Parathyroid adenoma (tissue), 2 donors: Measurements from ENCODE around the gene POLR3GL.
A peak's percentile ranks its signal among the peaks of the same experiment; 100 is the strongest.

Source experiments
- H2AFZ ChIP-seq: fragments of 300-600 bp; sonication (generic); one replicate; pipeline ENCODE4 v1.7.0; 2017; ENCODE audit warnings: antibody characterized with exemption, mild to moderate bottlenecking
- H3K27ac ChIP-seq: fragments of 300-600 bp; sonication (generic); one replicate; pipeline ENCODE4 v1.7.0; 2017
- H3K27me3 ChIP-seq: fragments of 300-600 bp; sonication (generic); one replicate; pipeline ENCODE4 v1.7.0; 2017; ENCODE audit warnings: low read length; ENCODE audit not compliant: control insufficient read depth, insufficient read depth
- H3K36me3 ChIP-seq: fragments of 300-600 bp; sonication (generic); one replicate; pipeline ENCODE4 v1.7.0; 2017; ENCODE audit warnings: low read length; ENCODE audit not compliant: control insufficient read depth, insufficient read depth
- H3K4me1 ChIP-seq: fragments of 300-600 bp; sonication (generic); one replicate; pipeline ENCODE4 v1.7.0; 2017; ENCODE audit warnings: control low read depth
- H3K4me2 ChIP-seq: fragments of 300-600 bp; sonication (generic); one replicate; pipeline ENCODE4 v1.7.0; 2017; ENCODE audit warnings: low read length
- H3K4me3 ChIP-seq: fragments of 300-600 bp; sonication (generic); one replicate; pipeline ENCODE4 v1.7.0; 2017; ENCODE audit warnings: low read depth, low read length
- H3K79me2 ChIP-seq: fragments of 300-600 bp; sonication (generic); one replicate; pipeline ENCODE4 v1.7.0; 2017; ENCODE audit warnings: control low read depth
- H3K9ac ChIP-seq: fragments of 300-600 bp; sonication (generic); one replicate; pipeline ENCODE4 v1.7.0; 2017; ENCODE audit warnings: mild to moderate bottlenecking
- H3K9me3 ChIP-seq: fragments of 300-600 bp; sonication (generic); one replicate; pipeline ENCODE4 v1.7.0; 2017; ENCODE audit warnings: low read length; ENCODE audit not compliant: control insufficient read depth
- TF ChIP-seq, protein P1 (sequence below): fragments of 300-600 bp; sonication (generic); IDR thresholded peaks from one replicate; pipeline ENCODE4 v1.7.0; 2017; ENCODE audit warnings: antibody characterized with exemption, mild to moderate bottlenecking
- donor health status: primary hyperparathyroidism.

POLR3GL gene, protein sequence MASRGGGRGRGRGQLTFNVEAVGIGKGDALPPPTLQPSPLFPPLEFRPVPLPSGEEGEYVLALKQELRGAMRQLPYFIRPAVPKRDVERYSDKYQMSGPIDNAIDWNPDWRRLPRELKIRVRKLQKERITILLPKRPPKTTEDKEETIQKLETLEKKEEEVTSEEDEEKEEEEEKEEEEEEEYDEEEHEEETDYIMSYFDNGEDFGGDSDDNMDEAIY

DNA sequence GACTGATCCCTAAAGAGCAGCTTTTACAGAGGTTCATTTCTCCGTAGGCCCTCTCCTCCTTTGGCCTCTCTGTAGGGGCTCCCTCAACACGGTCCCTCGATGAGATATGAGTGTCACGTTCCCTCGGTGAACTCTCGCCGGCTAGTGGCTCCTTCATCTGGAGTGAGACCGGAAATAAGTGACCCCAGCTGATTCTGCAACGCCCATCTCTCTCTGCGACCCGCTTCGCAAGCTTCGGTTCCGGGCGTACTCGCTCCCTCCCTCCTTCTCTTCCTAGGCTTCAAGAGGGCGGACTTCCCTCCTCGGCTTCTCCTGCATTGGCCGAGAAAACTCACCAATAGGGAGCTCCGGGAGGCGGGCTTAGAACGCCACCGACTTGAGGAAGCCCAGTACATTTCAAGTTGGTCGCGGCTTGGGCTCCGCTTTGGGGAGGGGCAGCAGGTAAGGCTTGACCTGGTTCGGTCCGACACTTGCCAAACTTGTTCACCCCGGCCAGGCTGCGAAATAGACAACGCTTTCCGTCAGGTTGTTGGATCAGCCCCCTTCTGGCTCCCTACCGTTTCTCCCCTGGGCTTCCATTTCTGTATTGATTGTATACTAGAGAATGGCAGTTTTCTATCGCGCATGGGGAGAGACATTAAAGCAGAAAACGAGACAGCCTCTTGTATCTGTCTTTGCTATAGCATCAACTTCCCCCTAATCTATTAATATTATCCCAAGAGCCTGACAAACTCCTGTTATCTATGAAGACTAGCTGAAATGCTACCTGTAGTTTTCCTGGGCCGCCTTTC, at the start of gene POLR3GL, which contains the start of gene ANKRD34A:
Gene POLR3GL, plus strand, starts transcription at position 363 of the 791 bp plus-strand sequence. CDS start 10,176 bp downstream, outside the sequence.
Gene ANKRD34A, minus strand, starts transcription at position 248 of the 791 bp plus-strand sequence. CDS start 2,816 bp downstream, outside the sequence.
- Histone ChIP-seq H3K4me1 (peaks cover 8% of the 10 kb centered on the region), H3K36me3 (no peaks in the 10 kb centered on the region), H3K9ac (no peak within 1 kb of the TSS), H3K9me3 (no peaks in the 10 kb centered on the region), H3K4me2 (peak within 1 kb of the TSS; percentile 78), H3K79me2 (peaks cover 7% of the 10 kb centered on the region), H2AFZ (peak within 1 kb of the TSS; percentile 67), H3K4me3 (peak within 1 kb of the TSS; percentile 48), H3K27me3 (no peaks in the 10 kb centered on the region), H3K27ac (peak within 1 kb of the TSS; percentile 92)
- TF ChIP-seq, protein P1, sequence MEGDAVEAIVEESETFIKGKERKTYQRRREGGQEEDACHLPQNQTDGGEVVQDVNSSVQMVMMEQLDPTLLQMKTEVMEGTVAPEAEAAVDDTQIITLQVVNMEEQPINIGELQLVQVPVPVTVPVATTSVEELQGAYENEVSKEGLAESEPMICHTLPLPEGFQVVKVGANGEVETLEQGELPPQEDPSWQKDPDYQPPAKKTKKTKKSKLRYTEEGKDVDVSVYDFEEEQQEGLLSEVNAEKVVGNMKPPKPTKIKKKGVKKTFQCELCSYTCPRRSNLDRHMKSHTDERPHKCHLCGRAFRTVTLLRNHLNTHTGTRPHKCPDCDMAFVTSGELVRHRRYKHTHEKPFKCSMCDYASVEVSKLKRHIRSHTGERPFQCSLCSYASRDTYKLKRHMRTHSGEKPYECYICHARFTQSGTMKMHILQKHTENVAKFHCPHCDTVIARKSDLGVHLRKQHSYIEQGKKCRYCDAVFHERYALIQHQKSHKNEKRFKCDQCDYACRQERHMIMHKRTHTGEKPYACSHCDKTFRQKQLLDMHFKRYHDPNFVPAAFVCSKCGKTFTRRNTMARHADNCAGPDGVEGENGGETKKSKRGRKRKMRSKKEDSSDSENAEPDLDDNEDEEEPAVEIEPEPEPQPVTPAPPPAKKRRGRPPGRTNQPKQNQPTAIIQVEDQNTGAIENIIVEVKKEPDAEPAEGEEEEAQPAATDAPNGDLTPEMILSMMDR: no peak

DNA sequence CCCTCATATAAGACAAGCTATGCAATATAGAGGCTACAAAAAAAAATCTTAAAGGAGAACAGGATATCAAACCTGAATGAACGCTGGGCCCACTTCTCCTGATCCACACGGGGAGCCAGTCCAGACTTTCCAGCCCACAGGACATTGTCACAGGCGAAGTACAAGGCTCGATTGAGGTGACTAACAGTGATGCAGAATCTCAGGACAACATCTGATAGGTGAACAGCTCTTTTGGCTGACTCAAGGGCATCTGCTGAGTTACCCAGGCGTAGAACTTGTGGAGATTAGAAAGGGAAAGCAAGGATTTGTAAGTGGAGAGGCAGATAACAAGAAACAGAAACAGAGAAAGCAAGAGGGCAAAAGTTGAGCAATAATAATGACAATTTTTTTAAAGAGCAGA, 47.7 kb upstream of the POLR3GL start:
- no peaks in the 10 kb centered on the region for H3K36me3 ChIP-seq
- no peaks in the 10 kb centered on the region for H3K79me2 ChIP-seq
- no peak overlapping the region for H3K4me2 ChIP-seq
- no peak overlapping the region for H3K4me3 ChIP-seq
- H3K4me1 ChIP-seq: no peaks in the 10 kb centered on the region
- H3K27ac ChIP-seq: no peak overlapping the region
- H2AFZ ChIP-seq: no peak overlapping the region
- TF ChIP-seq, protein P1: no peak
- no peak overlapping the region for H3K9ac ChIP-seq
- H3K9me3 ChIP-seq: no peaks in the 10 kb centered on the region
- H3K27me3 ChIP-seq: no peaks in the 10 kb centered on the region

DNA sequence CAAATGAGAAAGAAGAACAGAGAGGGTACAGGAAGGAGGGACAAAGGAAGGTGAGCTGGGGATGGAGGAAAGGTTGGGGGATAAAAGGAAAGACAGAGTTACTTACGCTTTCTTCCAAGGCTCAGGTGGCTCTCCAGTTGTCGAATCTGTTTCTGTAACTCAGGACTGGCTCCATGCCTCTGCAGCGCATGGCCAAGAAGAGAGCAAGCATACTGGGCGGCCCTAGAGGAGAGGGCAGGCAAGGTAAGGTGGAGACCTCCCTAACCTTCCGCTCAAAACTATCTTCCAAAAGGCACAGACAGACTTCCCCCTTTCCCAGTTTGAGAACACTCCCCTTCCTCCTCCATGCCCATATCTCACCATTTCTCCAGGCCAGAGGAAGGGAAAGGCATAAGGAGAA, 46.9 kb upstream of the POLR3GL start:
- no peaks in the 10 kb centered on the region for H3K36me3 ChIP-seq
- no peak overlapping the region for H3K9ac ChIP-seq
- H3K4me1 ChIP-seq: no peaks in the 10 kb centered on the region
- H3K4me3 ChIP-seq: peak overlapping the region; percentile 76
- H2AFZ ChIP-seq: no peak overlapping the region
- H3K4me2 ChIP-seq: peak overlapping the region; percentile 88
- TF ChIP-seq, protein P1: no peak
- H3K27me3 ChIP-seq: no peaks in the 10 kb centered on the region
- H3K79me2 ChIP-seq: no peaks in the 10 kb centered on the region
- H3K27ac ChIP-seq: peak overlapping the region; percentile 92
- no peaks in the 10 kb centered on the region for H3K9me3 ChIP-seq

DNA sequence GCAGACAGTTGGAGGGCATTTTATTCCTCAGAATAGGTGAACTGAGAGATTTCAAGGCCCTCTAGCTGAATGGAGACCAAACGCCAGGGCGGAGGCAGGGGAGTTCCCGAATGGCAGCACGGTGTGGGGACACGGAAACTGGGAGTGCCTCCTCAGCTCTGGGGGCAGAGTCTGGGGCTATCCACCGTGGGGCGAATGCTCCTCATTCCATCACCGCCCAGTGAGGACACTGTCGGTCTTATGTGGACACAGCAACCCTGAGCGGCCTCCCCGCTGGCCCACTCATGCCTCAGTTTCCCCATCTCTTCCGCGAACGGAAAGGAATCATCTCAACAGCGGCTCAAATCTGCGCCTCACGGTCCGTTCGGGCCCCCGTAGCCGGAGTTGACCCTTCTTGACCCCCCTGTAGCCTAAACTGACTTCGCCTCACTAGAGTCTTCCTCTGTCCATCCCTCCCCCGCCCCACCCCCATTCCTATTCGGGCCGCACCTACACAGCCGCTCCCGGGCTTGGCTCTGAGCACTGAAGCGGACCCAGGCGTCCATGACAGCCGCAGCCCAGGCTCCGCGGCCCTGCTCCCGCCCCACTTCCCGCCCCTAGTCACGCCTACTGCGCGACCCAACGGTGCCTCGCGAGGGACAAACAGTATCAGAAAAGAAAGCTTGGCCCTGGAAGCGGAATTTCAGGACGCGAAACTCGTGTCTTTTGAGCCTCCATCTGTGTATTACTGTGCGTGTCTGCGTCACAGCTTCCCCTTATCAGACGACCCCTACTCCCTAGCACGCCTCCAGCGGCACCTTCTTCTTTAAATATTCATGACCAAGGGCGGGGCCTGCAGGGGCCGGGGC, 46.1 kb upstream of the POLR3GL start, which contains the start of gene PEX11B:
Gene PEX11B, minus strand, starts transcription at position 574 of the 848 bp plus-strand sequence. Its CDS starts 29 bp downstream, at position 545.
- Histone ChIP-seq H2AFZ (peak within 1 kb of the TSS; percentile 87), H3K27ac (peak within 1 kb of the TSS; percentile 92), H3K4me1 (no peaks in the 10 kb centered on the region), H3K27me3 (no peaks in the 10 kb centered on the region), H3K4me3 (peak within 1 kb of the TSS; percentile 76), H3K79me2 (no peaks in the 10 kb centered on the region), H3K9me3 (no peaks in the 10 kb centered on the region), H3K4me2 (peak within 1 kb of the TSS; percentile 88), H3K36me3 (no peaks in the 10 kb centered on the region), H3K9ac (peak within 1 kb of the TSS; percentile 63)
- TF ChIP-seq, protein P1: no peak
